GM12865 (cell line): Measurements from ENCODE around the gene ANKRD42.

Experiments
- DNase-seq: peaks from one replicate; pipeline ENCODE4 v3.0.0; 2010; ENCODE audit warnings: low read depth
- H3K4me3 ChIP-seq: 2 replicates; pipeline ENCODE4 v1.5.1; 2011; ENCODE audit warnings: mild to moderate bottlenecking, low read depth, low read length, control low read depth
- CTCF ChIP-seq: IDR thresholded peaks from 2 replicates; pipeline ENCODE4 v1.5.1; 2011; ENCODE audit warnings: low read length, control low read depth, low read depth, inconsistent platforms; ENCODE audit not compliant: insufficient read depth; ENCODE audit errors: missing control alignments

Gene ANKRD42

GRCh38 chr11:83159902-83160865, 33.3 kb upstream of the ANKRD42 start:
- TF ChIP-seq CTCF: no peak
- DNase-seq: peak; percentile 38
- H3K4me3 ChIP-seq: peak overlapping the region; percentile 93

GRCh38 chr11:83161610-83162199, 31.8 kb upstream of the ANKRD42 start:
- H3K4me3 ChIP-seq: peak overlapping the region; percentile 23; the same call in 1 of the 2 replicates
- no peak for TF ChIP-seq CTCF
- no peak for DNase-seq

- peak overlapping the region; percentile 15; the same call in 1 of the 2 replicates for H3K4me3 ChIP-seq
- peak; percentile 60 for DNase-seq
- no peak for TF ChIP-seq CTCF
These were observed 31.1 kb upstream of the ANKRD42 start for GRCh38 chr11:83162377-83162776.

- no peak for TF ChIP-seq CTCF
- no peak overlapping the region for H3K4me3 ChIP-seq
- DNase-seq: no peak
These were observed 27.2 kb upstream of the ANKRD42 start for GRCh38 chr11:83166193-83166866.

- no peak for TF ChIP-seq CTCF
- H3K4me3 ChIP-seq: no peak overlapping the region
- DNase-seq: no peak
These were observed 24.8 kb upstream of the ANKRD42 start for GRCh38 chr11:83168756-83169155.

- H3K4me3 ChIP-seq: peak overlapping the region; percentile 19
- DNase-seq: no peak
- TF ChIP-seq CTCF: no peak
These were observed 22.6 kb upstream of the ANKRD42 start for GRCh38 chr11:83170865-83171264.
